Parathyroid adenoma (tissue), 2 donors: ENCODE measurements around the gene ARHGAP29.

Experiments used
- H2AFZ ChIP-seq: fragments of 300-600 bp; sonication (generic); one replicate; pipeline ENCODE4 v1.7.0; 2017; ENCODE audit warnings: antibody characterized with exemption, mild to moderate bottlenecking
- H3K27ac ChIP-seq: fragments of 300-600 bp; sonication (generic); one replicate; pipeline ENCODE4 v1.7.0; 2017
- H3K27me3 ChIP-seq: fragments of 300-600 bp; sonication (generic); one replicate; pipeline ENCODE4 v1.7.0; 2017; ENCODE audit warnings: low read length; ENCODE audit not compliant: control insufficient read depth, insufficient read depth
- H3K36me3 ChIP-seq: fragments of 300-600 bp; sonication (generic); one replicate; pipeline ENCODE4 v1.7.0; 2017; ENCODE audit warnings: low read length; ENCODE audit not compliant: control insufficient read depth, insufficient read depth
- H3K4me1 ChIP-seq: fragments of 300-600 bp; sonication (generic); one replicate; pipeline ENCODE4 v1.7.0; 2017; ENCODE audit warnings: control low read depth
- H3K4me2 ChIP-seq: fragments of 300-600 bp; sonication (generic); one replicate; pipeline ENCODE4 v1.7.0; 2017; ENCODE audit warnings: low read length
- H3K4me3 ChIP-seq: fragments of 300-600 bp; sonication (generic); one replicate; pipeline ENCODE4 v1.7.0; 2017; ENCODE audit warnings: low read depth, low read length
- H3K79me2 ChIP-seq: fragments of 300-600 bp; sonication (generic); one replicate; pipeline ENCODE4 v1.7.0; 2017; ENCODE audit warnings: control low read depth
- H3K9ac ChIP-seq: fragments of 300-600 bp; sonication (generic); one replicate; pipeline ENCODE4 v1.7.0; 2017; ENCODE audit warnings: mild to moderate bottlenecking
- H3K9me3 ChIP-seq: fragments of 300-600 bp; sonication (generic); one replicate; pipeline ENCODE4 v1.7.0; 2017; ENCODE audit warnings: low read length; ENCODE audit not compliant: control insufficient read depth
- TF ChIP-seq, protein P1 (sequence below): fragments of 300-600 bp; sonication (generic); IDR thresholded peaks from one replicate; pipeline ENCODE4 v1.7.0; 2017; ENCODE audit warnings: antibody characterized with exemption, mild to moderate bottlenecking
- donor health status: primary hyperparathyroidism.

Gene ARHGAP29

DNA sequence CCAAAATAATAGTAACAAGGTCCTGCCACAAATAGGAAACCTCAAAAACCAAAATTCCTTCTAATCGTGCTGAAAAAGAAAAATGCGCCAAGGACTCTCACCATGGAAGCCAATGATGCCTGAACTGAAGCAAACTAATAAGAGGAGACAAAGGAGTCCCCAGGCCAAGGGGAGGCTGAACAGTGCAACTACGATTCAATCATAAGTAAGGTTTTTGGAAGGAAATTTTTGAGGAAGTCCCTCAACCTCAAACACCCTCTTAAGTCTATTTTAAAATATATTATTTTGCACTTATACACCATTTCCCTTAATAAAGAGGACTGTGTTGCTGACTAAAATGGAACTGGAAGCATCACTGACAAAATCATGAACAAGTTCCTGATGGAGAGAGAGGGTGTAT is 1.7 kb upstream of the ARHGAP29 start:
- peaks cover 2% of the 10 kb centered on the region for H3K79me2 ChIP-seq
- no peak overlapping the region for H3K9ac ChIP-seq
- no peak overlapping the region for H3K4me2 ChIP-seq
- H2AFZ ChIP-seq = no peak overlapping the region
- H3K27ac ChIP-seq = no peak overlapping the region
- no peaks in the 10 kb centered on the region for H3K4me1 ChIP-seq
- H3K36me3 ChIP-seq = no peaks in the 10 kb centered on the region
- no peak overlapping the region for H3K4me3 ChIP-seq
- TF ChIP-seq, protein P1, sequence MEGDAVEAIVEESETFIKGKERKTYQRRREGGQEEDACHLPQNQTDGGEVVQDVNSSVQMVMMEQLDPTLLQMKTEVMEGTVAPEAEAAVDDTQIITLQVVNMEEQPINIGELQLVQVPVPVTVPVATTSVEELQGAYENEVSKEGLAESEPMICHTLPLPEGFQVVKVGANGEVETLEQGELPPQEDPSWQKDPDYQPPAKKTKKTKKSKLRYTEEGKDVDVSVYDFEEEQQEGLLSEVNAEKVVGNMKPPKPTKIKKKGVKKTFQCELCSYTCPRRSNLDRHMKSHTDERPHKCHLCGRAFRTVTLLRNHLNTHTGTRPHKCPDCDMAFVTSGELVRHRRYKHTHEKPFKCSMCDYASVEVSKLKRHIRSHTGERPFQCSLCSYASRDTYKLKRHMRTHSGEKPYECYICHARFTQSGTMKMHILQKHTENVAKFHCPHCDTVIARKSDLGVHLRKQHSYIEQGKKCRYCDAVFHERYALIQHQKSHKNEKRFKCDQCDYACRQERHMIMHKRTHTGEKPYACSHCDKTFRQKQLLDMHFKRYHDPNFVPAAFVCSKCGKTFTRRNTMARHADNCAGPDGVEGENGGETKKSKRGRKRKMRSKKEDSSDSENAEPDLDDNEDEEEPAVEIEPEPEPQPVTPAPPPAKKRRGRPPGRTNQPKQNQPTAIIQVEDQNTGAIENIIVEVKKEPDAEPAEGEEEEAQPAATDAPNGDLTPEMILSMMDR = no peak
- H3K9me3 ChIP-seq = no peaks in the 10 kb centered on the region
- no peaks in the 10 kb centered on the region for H3K27me3 ChIP-seq

DNA sequence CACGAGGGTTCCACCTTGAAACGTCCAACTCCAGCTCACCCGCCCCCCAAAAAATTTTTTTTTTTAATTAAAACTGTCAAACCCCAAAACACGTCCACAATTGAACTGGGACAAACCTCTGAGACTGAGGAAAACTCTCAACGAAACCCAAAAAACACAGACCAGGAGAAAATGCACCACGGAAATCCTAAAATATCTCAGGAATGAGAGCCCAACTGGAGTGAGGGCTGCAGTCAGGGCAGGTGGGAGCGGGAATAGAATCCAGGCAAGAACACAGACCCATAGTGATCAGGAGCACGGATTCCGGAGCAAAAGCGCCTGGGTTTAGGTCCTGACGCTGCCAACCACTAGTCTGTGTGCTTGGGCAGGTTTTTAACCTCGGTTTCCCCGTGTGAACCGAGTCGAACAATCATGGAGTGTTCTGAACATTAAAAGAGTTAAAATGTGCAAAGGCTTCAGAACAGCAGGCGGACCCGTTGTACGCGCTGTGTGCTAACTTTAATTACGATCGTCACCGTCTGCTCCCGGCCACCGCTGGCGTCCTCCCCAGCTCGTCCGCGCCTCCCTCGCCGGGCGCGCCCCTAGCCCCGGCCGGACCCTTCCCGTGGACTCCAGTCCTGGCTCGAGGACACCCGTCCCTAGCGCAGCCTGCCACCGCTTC is 624 bp downstream of the ARHGAP29 start:
- peak overlapping the region; percentile 53 for H3K9ac ChIP-seq
- peak overlapping the region; percentile 80 for H3K27ac ChIP-seq
- TF ChIP-seq, protein P1 = no peak
- H3K79me2 ChIP-seq = peaks cover 2% of the 10 kb centered on the region
- peak overlapping the region; percentile 84 for H2AFZ ChIP-seq
- H3K9me3 ChIP-seq = no peaks in the 10 kb centered on the region
- no peaks in the 10 kb centered on the region for H3K4me1 ChIP-seq
- H3K27me3 ChIP-seq = no peaks in the 10 kb centered on the region
- H3K4me3 ChIP-seq = peak overlapping the region; percentile 77
- H3K36me3 ChIP-seq = no peaks in the 10 kb centered on the region
- peak overlapping the region; percentile 90 for H3K4me2 ChIP-seq

DNA sequence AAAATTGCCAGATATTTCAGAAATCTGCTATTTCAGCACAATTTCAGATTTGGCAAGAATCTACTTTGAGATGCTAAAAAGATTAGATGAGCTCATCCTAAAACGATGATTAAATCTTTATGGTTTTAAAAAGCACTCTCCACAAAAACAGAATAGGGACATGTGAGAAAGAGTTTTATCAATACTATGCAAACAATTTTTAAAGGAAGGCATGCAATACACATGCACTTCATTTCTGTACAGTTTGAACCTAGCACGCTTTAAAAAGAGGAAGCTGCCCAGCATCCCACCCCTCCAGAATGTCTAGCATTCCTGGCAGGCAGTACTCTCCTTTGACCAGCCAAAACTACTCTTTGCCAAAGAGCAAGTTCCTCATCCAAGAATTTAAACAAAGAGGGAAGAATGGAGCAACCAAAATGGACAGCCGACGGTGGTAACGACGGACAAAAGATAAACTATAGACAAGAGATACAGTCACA is 1.3 kb downstream of the ARHGAP29 start:
- no peak overlapping the region for H3K9ac ChIP-seq
- H3K9me3 ChIP-seq = no peaks in the 10 kb centered on the region
- peaks cover 2% of the 10 kb centered on the region for H3K4me1 ChIP-seq
- no peaks in the 10 kb centered on the region for H3K36me3 ChIP-seq
- peak overlapping the region; percentile 90 for H3K4me2 ChIP-seq
- TF ChIP-seq, protein P1 = no peak
- no peaks in the 10 kb centered on the region for H3K27me3 ChIP-seq
- no peak overlapping the region for H2AFZ ChIP-seq
- peak overlapping the region; percentile 77 for H3K4me3 ChIP-seq
- peak overlapping the region; percentile 80 for H3K27ac ChIP-seq
- H3K79me2 ChIP-seq = peaks cover 2% of the 10 kb centered on the region

DNA sequence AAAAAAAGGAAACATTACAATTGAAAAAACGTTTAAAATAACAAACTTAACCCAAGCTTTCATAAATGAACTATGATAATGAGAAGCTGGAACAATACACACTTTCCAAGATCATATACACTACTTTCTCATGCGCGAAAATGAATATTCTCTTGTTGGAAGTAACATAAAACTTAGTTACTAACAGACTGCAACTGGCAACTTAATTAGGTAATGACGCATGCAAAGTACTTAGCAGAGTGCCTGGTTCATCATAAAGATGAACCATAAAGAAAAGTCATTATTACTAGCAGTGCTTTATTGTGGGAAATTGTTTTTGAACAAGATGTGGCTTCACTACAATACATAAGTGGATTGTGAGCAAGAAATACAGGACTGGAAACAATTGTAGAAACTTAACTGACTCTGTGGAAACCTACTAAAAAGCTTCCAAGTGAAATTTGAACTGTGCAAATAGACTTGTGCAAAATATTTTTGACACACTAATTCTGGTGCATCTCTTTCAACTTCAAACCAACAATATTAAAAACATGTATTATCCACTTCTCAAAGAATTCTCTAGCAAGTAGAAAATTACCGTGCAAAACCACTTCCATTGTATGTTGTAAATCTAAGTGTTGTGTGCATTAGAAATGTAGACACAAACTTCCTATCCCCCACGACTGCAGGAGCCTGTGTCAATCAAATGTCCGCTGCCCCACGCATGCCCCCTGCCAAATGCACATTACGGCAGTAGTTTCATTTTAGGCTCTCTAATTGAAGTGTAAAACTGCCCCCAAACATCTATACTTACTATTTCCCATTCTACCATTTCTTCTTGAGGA is 2.0 kb downstream of the ARHGAP29 start:
- Histone ChIP-seq H2AFZ (no peak overlapping the region), H3K9ac (no peak overlapping the region)

More for the DNA sequence above, 2.0 kb downstream of the ARHGAP29 start:
- Histone ChIP-seq H3K79me2 (peaks cover 2% of the 10 kb centered on the region), H3K36me3 (no peaks in the 10 kb centered on the region), H3K4me2 (peak overlapping the region; percentile 90), H3K27me3 (no peaks in the 10 kb centered on the region), H3K4me3 (peak overlapping the region; percentile 77), H3K9me3 (no peaks in the 10 kb centered on the region), H3K27ac (peak overlapping the region; percentile 80), H3K4me1 (peaks cover 2% of the 10 kb centered on the region)
- TF ChIP-seq, protein P1 = no peak
